ENCODE measurements around the gene CDC42BPA.

DNA sequence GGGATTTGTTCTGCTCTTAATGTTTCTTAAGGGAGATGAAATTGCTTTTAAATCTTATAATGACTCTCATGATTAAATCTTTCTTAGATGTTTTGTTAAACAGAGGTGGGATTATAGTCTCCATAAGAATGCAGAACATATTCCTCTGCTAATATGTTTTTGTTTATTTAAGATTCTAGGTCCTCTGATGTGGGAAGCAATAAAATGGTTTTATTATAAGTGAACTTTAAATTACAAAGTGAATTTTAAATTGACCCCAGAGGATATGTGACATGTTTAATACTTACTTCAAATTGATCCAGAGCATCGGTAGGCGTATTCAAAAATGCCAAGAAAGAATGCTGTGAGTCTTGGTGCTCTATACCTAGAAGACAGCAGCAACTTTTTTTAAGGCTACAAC is 248.8 kb downstream of the CDC42BPA start:
- TF ChIP-seq REST (IDR thresholded peaks at IDR 0.05; ENCODE audit: borderline replicate concordance), result no peak
- TF ChIP-seq EZH2 (IDR thresholded peaks at IDR 0.05; ENCODE audit: borderline replicate concordance, insufficient read depth, low read length, poor library complexity, severe bottlenecking), result no peak
